GM19351 (cell line): Measurements from ENCODE around the gene NBPF1.
"Not testable (repeated sequence)": the region's sequence is repeated elsewhere in the genome, so short reads cannot be mapped to it uniquely, and the experiment has no call there.

Source experiments
- ATAC-seq: cut with Tn5 transposase; IDR thresholded peaks from one replicate; pipeline ENCODE4 v1.9.1; 2021; ENCODE audit warnings: mild to moderate bottlenecking, moderate library complexity; ENCODE audit not compliant: unreplicated experiment

The NBPF1 gene

DNA sequence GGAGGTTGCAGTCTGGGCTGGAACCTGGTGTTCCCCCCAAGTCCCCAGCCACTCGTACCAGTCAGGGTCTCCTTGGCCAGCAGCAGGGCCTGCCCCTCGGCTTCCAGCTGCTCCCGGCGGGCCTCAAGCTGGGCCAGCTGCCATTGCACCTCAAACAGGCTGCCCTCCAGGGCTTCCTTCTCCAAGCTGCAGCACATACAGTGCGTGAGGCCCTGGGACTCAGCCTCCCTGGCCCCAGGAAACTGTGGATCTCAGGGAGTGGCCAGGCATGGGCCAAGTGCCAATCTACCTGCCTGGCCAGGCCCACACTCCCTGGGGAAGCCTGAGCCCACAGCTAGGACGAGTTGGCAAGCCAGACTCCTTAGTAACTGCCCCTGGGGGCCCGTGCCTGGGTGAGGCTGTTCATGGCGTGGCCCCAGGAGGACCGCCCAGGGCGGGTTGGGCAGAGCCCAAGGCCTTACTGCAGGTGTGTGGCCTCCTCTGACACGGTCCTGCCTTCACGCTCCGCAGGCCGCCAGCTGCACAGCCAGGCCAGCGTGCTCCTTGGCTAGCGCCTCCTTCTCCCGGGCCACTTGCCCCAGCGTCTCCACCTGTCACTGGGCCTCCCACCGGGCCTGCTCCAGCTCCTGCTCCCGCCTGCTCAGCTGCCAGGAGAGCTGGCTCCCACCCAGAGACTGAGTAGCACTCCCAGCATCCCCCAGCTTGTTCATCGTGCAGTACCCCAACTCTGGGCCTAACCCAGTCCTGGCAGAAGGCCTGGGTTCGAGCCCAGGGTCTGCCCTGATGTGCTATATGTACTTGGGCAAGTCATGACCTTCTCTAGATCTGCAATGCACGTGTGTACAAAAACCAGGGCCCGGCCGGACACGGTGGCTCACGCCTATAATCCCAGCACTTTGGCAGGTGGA is 10.7 kb upstream of the NBPF1 start:
- not testable (repeated sequence) for ATAC-seq

DNA sequence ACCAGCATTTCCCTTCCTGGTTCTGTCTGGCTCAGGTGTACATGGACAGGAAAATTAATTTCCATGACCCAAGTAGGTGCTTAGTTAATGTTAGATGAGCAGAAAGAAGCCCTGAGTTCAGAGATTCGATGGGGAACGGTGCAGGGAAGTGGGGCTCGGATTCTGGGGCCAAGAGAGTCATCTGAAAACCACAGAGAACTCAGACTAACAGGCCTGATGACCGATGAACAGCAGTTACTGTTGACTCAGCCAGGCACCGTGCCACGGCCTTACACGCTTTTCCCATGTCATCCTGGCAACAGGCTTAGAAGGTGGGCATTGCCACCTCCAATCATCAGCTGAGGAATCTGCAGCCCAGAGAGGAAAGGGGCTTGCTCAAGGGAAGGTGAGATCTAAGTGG is 10.0 kb upstream of the NBPF1 start:
- not testable (repeated sequence) for ATAC-seq

DNA sequence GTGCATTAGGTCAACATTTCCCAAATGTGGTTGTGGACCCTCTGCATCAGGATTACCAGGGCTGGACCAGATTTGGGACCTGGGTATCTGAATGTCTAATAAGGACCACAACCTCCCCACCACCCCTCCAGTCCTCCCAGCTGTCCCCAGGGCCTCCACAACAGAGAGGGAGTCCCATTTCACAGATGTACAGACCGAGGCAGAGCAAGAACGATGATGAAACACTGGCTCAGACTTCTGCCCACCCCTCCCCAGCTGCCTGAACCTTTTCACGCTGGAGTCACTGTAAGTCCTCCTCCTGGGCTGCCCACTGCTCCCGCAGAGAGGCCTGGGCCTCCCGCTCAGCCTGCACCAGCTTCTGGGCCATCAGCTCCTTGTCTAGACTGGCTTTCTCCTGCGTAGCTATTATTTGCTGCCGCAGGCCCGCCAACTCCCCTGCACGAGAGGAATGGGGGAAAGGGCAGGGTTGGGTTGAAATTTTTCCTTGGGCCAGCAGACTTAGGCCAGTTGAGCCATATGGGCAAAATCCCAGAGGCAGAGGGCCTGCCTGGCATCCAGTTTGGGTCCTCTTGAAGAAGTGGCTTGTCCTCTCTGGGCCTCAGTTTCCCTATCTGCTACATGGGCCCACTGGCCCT is 8.4 kb upstream of the NBPF1 start:
- ATAC-seq: not testable (repeated sequence)

DNA sequence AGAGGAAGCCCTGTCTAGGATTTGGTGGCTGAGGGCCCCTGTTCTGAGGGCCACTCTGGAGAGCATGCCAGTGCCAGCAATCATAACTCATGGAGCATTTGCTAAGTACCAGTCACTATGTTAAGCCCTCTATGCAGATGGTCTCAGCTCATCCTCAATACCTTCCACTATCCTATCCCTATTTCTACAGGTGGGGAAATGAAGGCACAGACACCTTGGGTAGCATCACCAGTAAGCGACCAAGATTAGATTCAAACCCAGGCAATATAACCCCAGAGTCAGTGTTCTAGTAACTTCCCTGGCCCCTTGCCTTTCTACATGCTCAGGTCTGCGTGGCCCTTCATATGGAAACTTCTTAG is 7.9 kb upstream of the NBPF1 start:
- no peak for ATAC-seq

DNA sequence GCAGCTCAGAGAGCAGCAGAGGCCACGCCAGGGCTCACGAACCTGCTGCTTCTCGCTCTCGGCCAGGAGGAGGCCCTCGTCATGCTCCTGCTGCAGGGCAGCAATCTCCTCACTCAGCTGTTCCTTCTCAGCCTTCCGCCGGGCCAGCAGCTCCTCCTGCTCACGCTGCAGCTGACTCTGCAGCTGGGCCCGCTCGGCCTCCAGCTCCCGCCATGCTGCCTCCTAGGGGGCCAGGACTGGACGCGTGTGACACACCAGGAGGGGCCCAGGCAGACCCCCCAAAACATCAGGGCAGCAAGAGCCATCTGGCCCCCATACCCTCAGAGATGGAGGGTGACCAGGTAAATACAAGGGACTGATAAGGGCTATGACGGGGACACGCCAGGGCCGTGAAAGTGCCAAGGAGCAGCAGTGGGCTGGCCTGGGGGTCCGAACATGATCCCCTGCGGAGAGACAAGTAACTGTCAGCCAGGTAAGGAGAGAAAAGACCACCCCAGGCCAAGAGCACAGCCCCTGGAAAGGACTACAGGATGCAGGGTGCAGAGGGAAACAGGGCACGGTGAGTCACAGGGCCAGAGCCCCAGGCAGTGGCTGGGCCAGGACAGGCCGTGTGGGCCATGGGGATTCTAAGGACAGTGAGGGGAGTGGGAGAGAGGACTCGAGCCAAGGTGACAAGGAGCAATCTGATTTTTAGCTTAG is 6.6 kb upstream of the NBPF1 start:
- ATAC-seq: not testable (repeated sequence)

DNA sequence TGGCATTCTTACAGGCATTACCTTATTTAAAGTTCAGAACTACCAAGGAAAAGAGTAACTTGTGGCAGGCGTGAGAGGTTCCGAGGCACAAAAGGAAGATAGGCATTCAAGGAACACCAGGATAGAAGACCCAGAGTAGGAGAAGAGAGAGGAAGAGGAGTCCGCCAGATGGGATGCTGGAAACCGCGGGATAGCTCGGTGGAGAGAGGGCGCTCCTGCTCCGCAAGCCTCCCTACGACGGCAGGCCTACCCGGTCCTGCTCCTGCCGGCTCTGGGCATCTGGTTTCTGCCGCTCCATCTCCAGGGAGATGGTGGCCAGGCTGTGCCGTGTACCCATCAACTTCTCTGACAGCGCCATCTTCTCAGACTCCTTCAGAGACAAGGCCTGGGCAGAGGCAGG is 5.4 kb upstream of the NBPF1 start:
- no peak for ATAC-seq

DNA sequence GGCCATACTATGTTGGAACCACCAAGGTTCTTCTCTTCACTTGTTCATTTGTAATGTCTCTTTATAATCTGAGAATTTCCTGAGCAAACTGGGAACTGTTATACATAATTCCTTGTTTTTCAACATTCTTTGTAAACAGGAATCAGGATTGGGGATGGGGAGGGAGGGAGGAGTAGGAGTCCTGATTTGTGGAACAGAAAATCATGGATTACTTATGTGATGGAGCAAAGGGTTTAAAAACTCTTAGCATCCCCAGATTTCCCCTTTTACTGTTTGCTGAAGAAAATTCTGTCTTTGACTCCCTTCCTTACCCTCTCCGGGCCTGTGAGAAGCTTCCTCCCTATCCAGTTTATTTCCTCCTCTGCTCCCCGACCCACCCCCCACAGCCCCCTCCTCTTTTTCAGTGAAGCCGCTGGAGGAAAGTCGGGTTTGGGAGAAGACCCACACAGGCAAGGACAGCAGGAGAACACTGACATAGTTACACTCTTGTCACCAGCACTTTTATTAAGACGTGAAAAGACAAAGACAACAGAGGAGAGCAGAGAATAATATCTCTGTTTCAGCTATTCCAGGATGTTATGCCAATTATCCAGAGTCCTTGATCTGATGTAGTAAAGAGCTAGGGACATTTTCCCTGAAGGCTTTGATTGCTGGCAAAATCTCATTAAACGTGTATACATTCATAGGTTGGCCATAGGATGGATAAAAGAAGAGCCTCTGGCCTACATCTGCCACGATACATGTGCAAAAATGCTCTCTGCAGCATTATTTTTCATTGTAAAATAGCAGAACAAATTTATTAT is 4.6 kb upstream of the NBPF1 start:
- no peak for ATAC-seq

DNA sequence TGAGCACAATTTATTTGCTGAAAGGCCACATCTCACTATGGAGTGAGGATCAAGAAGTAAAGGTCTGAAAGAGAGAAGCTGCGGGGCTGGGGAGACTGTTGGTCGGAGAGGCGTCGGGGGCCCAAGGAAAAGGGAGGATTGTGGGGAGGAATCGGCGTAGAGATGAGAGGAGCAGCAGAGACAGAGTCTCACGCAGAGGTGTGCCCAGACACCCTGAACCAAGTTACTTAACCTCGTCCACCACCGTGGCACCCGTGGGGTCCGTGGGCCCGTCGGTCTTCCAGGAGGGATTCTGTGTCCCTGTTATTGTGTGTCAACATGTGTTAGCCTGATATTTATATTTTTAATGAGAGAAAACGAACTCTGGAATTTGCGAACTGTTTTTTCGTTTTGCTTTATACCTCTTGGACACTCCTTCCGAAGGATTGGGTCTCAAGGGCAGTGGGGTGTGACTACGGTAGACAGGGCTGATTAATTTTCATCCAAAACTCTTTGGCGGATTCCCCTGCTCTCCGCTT is 3.8 kb upstream of the NBPF1 start:
- ATAC-seq: no peak

DNA sequence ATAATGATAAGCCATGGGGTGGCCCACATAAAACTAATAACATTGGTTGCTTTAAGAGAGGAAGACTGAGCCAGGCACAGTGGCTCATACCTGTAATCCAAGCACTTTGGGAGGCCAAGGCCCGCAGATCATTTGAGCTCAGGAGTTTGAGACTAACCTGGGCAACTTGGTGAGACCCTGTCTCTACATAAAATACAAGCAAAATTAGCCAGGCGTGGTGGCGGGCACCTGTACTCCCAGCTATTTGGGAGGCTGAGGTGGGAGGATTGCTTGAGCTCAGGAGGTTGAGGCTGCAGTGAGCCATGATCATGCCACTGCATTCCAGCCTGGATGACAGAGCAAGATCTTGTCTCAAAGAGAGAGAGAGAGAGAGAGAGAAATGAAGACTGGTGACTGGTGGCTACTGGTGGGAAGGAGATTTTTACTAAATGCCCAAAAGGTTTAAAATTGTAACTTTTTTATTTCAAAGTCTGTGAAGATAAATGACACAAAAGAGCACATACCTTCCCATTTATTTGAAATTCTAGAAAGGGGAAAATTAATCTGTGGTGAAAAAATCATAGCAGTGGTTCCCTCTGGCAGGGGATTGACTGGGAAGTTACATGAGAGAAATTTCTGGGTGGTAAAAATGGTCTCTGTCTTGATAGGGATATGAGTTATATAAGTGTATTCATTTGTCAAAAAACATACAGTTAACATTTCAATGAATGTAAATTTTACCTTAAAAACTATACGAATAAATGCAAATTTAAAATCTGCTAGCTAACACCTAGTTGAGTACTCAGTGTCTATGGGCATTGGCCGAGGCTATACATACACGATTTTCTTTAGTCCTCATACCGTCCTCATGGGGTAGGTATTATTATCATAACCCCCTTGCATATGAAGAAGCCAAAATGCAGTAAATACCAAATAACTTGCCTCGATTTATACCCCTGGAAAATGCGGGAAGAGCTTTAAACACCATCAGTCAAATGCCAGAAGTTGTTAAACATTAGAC is 2.2 kb upstream of the NBPF1 start:
- no peak for ATAC-seq

DNA sequence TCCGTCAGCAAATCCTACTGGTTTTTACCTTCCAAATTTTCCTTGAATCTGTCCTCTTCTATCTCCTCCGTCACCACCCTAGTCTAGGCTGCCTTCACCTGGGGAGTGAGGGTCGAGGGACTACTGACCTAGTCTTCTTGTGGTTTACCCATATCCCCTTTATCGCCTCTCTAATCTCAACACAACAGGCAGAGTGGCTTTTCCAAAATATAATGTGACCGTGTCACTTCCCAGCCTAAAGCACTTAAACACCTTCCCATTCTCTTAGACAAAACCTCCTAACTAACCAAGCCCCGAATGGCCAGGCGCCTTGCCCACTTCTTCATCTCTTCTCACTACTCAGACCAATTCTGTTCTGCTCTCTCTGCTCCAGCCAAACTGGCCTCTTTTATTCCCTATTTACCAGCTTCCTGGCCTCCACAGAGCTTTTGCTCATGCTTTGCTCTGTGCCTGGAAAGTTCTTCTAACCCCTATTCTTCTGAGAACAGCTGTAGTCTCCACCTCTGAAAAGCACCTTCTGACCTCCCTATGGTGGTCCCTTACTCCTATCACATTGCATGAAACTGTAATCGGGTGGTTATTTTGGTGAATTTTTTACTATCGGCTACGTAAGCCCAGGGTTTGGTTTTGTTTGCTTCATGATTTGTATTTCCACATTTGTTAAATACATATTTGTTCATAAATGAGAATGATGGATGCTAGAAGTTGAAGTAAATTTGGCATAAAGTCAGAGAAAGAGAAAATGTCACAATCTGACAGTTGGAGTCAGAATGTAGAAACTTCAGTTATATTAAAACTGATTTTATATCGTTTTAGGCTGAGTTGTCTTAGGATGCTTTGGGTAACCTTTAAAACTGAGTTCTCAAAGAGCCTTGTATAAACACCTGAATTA is 1.2 kb upstream of the NBPF1 start:
- no peak for ATAC-seq

DNA sequence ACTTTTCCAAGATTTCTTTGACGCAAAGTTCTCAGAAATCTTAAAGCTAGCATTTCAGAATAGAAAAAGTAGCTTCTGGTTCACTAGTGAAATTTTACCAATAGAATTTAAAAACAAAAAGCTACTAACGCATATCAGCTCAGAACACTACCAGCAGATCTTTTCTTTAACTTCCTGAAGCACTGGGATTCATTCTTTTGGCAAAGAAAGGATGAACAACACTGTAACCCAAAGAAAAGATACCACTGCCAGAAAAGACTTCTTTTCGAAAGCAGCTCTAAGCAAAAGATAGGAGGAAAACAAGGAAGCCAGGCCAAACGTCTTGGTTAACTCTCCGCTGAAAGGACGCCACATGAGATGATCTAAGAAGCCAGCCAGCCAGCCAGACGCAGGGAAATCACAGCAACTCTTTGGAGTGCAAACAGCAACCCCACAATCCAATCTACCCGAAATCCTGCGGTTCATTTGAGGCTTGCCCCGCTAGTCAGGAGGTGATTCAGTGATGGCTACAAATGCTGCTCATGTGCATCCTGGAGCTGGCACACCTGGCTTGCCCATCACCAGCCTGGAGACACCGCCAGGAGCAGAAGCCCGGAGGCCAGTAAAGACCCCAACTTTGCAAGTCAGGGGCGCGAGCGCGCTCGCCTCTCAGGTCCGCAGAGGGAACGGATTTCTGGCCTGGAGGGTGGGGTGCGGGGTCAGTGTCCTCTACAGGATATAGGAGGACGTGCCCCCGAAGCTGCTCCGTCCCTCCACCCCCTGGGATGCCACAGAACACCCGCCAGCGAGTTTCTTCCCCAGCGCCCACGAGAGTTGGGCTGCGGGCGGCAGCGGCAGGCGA is 812 bp downstream of the NBPF1 start:
- no peak for ATAC-seq

DNA sequence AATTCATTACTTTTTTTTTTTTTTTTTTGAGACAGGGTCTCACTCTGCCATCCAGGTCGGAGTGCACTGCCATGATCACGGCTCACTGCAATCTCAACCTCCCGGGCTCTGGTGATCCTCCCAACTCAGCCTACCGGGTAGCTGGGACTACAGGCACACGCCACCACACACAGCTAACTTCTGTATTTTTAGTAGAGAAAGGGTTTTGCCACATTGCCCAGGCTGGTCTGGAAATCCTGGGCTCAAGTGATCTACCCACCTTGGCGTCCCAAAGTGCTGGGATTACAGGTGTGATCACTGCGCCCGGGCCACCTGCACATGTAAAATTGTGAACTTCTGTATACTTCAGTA is 1.4 kb downstream of the NBPF1 start:
- ATAC-seq: not testable (repeated sequence)

DNA sequence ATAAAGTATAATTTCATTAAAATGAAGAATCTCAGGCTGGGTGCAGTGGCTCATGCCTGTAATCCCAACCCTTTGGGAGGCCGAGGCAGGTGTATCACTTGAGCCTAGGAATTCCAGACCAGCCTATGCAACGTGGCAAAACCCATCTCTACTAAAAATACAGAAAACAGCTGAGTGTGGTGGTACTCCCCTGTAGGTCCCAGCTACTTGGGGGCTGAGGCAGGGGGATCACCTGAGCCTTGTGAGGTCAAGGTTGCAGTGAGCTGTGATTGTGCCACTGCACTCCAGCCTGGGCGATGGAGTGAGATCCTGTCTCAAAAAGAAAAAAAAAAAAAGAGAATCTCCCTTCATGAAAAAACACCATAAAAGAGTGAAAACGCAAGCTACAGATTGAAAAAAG is 2.2 kb downstream of the NBPF1 start:
- ATAC-seq: not testable (repeated sequence)

DNA sequence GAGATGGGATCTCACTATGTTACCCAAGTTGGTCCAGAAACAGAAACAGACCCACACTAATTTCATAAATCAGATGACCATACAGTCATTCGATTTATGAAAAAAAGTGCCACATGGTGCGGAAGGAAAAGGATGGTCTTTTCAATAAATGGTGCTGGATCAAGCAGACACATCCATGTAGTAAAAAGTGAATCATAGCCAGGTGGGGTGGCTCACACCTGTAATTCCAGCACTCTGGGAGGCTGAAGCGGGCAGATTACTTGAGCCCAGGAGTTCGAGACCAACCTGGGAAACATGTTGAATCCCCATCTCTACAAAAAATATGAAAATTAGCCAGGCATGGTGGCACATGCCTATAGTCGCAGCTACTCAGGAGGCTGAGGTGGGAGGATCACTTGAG is 2.8 kb downstream of the NBPF1 start:
- ATAC-seq: not testable (repeated sequence)

DNA sequence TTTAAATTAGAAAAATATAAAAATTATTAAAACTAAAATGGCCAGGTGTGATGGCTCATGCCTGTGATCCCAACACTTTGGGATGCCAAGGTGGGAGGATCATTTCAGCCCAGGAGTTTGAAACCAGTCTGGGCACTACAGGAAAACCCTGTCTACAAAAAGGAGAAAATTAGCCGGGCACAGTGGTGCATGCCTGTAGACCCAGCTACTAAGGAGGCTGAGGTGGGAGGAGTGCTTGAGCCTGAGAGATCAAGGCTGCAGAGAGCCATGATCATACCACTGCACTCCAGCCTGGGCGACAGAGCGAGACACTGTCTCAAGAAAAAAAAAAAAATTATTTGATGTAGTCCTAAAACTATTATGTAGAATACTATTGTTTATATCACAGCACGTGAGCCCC is 3.6 kb downstream of the NBPF1 start:
- ATAC-seq: not testable (repeated sequence)

DNA sequence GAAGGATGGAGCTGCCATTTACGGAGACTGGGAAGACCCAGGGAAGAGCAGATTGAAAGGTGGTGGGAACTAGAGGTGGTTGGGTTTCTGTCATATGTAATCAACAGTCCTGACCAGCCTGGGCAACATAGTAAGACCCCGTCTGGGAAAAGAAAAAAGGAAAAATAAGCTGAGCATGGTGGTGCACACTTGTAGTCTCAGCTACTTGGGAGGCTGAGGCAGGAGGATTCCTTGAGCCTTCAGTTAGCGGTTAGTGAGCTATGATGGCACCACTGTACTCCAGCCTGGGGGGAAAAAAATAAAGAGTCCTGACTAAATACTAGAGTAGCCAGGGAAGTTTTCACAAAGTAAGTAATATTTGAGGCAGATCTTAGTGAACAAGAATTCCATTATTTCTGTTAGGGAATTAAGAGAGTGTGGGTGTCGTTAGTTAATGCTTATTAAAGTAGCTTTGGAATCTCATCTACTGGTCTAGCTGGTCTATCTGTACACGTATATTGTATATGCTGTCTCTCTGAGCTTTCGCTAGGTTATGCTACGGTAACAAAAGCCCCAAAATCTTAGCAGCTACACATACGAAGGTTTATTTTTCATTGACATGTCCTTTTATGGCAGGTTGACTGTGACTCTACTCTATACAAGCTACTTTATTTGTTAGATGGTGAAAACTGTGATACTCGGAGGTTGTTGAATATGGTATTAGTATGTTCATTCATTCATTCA is 4.4 kb downstream of the NBPF1 start:
- no peak for ATAC-seq
